KMS-11 (cell line): ENCODE results near the gene RBM4B.

ENCODE experiments used
- H2AFZ ChIP-seq: fragments of 200-600 bp; sonication (generic); 2 replicates; pipeline ENCODE4 v1.6.1; 2016; ENCODE audit warnings: antibody characterized with exemption, mixed run types, low read depth
- H3K27ac ChIP-seq: fragments of 200-600 bp; sonication (generic); 2 replicates; pipeline ENCODE4 v1.6.1; 2016; ENCODE audit warnings: mild to moderate bottlenecking, mixed run types
- H3K27me3 ChIP-seq: fragments of 200-600 bp; sonication (generic); 2 replicates; pipeline ENCODE4 v1.6.1; 2017; ENCODE audit warnings: mild to moderate bottlenecking, low read depth, mixed run types, moderate library complexity; ENCODE audit not compliant: insufficient read depth
- H3K36me3 ChIP-seq: fragments of 200-600 bp; sonication (generic); 2 replicates; pipeline ENCODE4 v1.6.1; 2017; ENCODE audit warnings: mild to moderate bottlenecking, mixed run types; ENCODE audit not compliant: insufficient read depth
- H3K4me1 ChIP-seq: fragments of 200-600 bp; sonication (generic); 2 replicates; pipeline ENCODE4 v1.6.1; 2016; ENCODE audit warnings: mild to moderate bottlenecking, low read depth, mixed run types; ENCODE audit not compliant: poor library complexity, severe bottlenecking
- H3K4me2 ChIP-seq: fragments of 200-600 bp; sonication (generic); 2 replicates; pipeline ENCODE4 v1.7.0; 2016; ENCODE audit warnings: mild to moderate bottlenecking, mixed run types
- H3K4me3 ChIP-seq: fragments of 200-600 bp; sonication (generic); IDR thresholded peaks from 2 replicates; pipeline ENCODE4 v1.6.1; 2017; ENCODE audit warnings: low read depth, low read length, mixed read lengths; ENCODE audit not compliant: insufficient read depth
- H3K79me2 ChIP-seq: fragments of 200-600 bp; sonication (generic); 2 replicates; pipeline ENCODE4 v1.6.1; 2016; ENCODE audit warnings: low read depth, mixed run types; ENCODE audit not compliant: insufficient read depth
- H3K9ac ChIP-seq: fragments of 200-600 bp; sonication (generic); 2 replicates; pipeline ENCODE4 v1.6.1; 2016; ENCODE audit warnings: mild to moderate bottlenecking, mixed run types
- H4K20me1 ChIP-seq: fragments of 200-600 bp; sonication (generic); 2 replicates; pipeline ENCODE4 v1.6.1; 2016; ENCODE audit warnings: mild to moderate bottlenecking, mixed run types; ENCODE audit not compliant: insufficient read depth
- TF ChIP-seq, protein P1 (sequence below): fragments of 200-600 bp; sonication (generic); conservative IDR thresholded peaks from 2 replicates; pipeline ENCODE4 v1.6.1; 2017; ENCODE audit warnings: low read depth, mild to moderate bottlenecking, antibody characterized with exemption, low read length, moderate library complexity, mixed read lengths

Gene RBM4B

DNA sequence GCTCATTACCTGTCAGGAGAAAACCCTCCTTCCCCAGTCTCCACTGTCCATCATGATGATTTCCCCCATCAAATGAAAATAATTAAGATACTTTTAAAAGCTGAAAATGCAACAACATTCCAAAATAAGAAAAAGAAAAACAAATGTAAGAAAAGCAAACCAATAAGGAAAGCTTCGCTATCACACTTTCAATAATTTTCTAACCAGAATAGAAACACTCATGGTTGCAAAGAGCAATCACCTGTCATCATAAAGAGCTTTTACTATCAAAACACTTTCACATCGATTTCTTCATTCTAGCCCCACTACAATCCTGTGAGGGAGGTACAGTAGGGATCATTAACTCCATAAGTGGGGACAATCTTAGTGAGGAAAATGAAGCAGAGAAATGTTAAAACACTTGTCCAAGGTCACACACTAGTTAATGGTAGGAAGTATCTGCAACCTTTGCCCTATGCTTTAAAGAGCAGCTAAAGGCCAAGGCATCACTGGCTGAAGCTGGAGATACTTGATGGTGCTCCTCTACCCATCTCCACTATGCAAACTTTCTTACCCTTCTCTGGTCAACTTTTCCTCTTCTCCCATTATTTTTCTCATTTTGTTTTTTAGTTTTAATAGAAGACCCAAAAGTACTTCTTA is 2.6 kb downstream of the RBM4B start:
- Histone ChIP-seq H3K9ac (no peak overlapping the region), H3K4me2 (no peak overlapping the region), H3K27me3 (no peaks in the 10 kb centered on the region), H4K20me1 (no peaks in the 10 kb centered on the region), H3K4me3 (no peak overlapping the region), H3K36me3 (no peaks in the 10 kb centered on the region; the same call in 1 of the 2 replicates), H2AFZ (no peak overlapping the region), H3K4me1 (peaks cover 10% of the 10 kb centered on the region), H3K79me2 (peaks cover 24% of the 10 kb centered on the region; the same call in 1 of the 2 replicates), H3K27ac (no peak overlapping the region)
- TF ChIP-seq, protein P1, sequence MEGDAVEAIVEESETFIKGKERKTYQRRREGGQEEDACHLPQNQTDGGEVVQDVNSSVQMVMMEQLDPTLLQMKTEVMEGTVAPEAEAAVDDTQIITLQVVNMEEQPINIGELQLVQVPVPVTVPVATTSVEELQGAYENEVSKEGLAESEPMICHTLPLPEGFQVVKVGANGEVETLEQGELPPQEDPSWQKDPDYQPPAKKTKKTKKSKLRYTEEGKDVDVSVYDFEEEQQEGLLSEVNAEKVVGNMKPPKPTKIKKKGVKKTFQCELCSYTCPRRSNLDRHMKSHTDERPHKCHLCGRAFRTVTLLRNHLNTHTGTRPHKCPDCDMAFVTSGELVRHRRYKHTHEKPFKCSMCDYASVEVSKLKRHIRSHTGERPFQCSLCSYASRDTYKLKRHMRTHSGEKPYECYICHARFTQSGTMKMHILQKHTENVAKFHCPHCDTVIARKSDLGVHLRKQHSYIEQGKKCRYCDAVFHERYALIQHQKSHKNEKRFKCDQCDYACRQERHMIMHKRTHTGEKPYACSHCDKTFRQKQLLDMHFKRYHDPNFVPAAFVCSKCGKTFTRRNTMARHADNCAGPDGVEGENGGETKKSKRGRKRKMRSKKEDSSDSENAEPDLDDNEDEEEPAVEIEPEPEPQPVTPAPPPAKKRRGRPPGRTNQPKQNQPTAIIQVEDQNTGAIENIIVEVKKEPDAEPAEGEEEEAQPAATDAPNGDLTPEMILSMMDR: no peak

DNA sequence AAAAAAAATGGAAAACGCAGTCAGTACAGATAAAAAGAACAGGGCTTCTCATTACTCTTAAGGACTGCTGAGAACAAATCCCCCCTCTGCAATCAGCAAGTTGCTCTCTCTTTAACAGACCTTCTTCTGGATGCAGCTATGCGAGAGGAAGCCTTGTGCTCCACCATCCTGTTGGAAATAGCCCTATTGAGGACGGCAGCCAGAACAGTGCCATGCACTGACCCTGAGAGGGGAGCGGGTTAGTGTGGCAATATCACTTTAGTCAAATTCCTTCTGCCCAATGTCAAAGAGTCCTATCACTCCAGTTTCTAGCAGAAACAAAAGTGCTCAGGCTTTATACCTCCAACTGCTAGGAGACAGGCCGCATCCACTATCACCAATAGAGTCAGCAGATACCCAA is 6.9 kb downstream of the RBM4B start:
- peaks cover 38% of the 10 kb centered on the region; the same call in 1 of the 2 replicates for H3K79me2 ChIP-seq
- H3K9ac ChIP-seq: no peak overlapping the region
- no peak overlapping the region for H3K4me2 ChIP-seq
- no peaks in the 10 kb centered on the region for H3K27me3 ChIP-seq
- no peak overlapping the region for H3K4me3 ChIP-seq
- no peak overlapping the region for H2AFZ ChIP-seq
- no peaks in the 10 kb centered on the region for H4K20me1 ChIP-seq
- no peaks in the 10 kb centered on the region; the same call in 1 of the 2 replicates for H3K36me3 ChIP-seq
- H3K27ac ChIP-seq: no peak overlapping the region
- TF ChIP-seq, protein P1: no peak
- peaks cover 3% of the 10 kb centered on the region for H3K4me1 ChIP-seq

DNA sequence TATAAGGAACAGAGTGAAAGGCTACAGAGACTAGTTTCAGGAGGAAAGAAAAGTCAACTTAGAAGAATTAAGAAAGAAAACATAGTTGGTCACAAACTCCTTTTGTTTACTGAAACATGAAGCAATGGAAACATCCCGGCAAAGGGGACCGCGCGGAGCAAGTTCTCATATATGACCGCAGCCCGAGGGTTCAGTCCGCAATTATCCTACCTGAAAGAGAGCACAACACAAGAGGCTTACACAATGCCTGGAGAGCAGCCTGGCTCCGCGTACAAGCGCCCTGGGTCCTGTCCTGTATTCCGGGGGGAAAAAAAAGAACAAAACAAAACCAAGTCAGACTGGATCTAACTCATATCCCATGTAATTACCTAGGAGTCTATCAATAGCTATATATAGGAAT is 12.3 kb downstream of the RBM4B start:
- Histone ChIP-seq H3K9ac (no peak overlapping the region), H3K27ac (no peak overlapping the region), H3K4me2 (no peak overlapping the region), H2AFZ (no peak overlapping the region), H4K20me1 (no peaks in the 10 kb centered on the region), H3K27me3 (no peaks in the 10 kb centered on the region), H3K36me3 (no peaks in the 10 kb centered on the region; the same call in 1 of the 2 replicates), H3K4me1 (peaks cover 14% of the 10 kb centered on the region), H3K79me2 (peaks cover 15% of the 10 kb centered on the region; the same call in 1 of the 2 replicates), H3K4me3 (no peak overlapping the region)
- TF ChIP-seq, protein P1: no peak

DNA sequence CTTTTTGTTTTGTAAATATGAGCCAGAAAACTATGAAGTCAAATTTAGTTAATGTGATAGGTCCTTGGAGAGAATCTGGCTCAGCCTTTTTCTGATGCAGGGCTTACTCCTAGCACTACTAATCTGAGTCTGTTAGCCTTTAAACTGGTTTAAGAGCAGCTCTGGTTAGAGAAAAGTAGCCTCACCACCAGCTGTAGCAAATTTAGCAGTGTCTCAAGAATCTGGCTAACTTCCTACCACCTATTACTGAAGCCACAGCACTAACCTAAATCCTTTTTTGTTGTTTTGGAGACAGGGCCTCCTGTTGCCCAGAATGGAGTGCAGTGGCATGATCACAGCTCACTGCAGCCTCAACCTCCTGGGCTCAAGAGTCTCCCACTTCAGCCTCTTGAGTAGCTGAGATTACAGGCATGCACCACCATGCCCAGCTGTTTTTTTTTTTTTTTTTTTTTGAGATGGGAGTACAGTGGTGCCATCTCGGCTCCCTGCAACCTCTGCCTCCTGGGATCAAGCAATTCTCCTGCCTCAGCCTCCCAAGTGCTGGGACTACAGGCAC is 13.9 kb downstream of the RBM4B start:
- Histone ChIP-seq H3K27ac (no peak overlapping the region), H3K4me2 (no peak overlapping the region), H3K36me3 (no peaks in the 10 kb centered on the region; the same call in 1 of the 2 replicates), H2AFZ (no peak overlapping the region), H3K27me3 (no peaks in the 10 kb centered on the region), H3K9ac (no peak overlapping the region), H3K79me2 (peaks cover 15% of the 10 kb centered on the region; the same call in 1 of the 2 replicates), H3K4me3 (no peak overlapping the region), H4K20me1 (no peaks in the 10 kb centered on the region), H3K4me1 (peaks cover 14% of the 10 kb centered on the region)
- TF ChIP-seq, protein P1: no peak
